NB4 (cell line): Measurements from ENCODE around the gene ZNF587.
"Not testable (repeated sequence)": the region's sequence is repeated elsewhere in the genome, so short reads cannot be mapped to it uniquely, and the experiment has no call there.

Experiments used
- DNase-seq: peaks from one replicate; pipeline ENCODE4 v3.0.0; 2010; ENCODE audit warnings: low read depth
- H3K4me3 ChIP-seq: one replicate; pipeline ENCODE4 v1.5.1; 2011; ENCODE audit warnings: mild to moderate bottlenecking, low read depth, low read length, moderate library complexity
- CTCF ChIP-seq: IDR thresholded peaks from one replicate; pipeline ENCODE4 v1.5.1; 2012; ENCODE audit warnings: low read depth, low read length
- MAX ChIP-seq: IDR thresholded peaks from 2 replicates; pipeline ENCODE4 v1.6.1; 2011; ENCODE audit warnings: low read depth, low read length
- MYC ChIP-seq: IDR thresholded peaks from 2 replicates; pipeline ENCODE4 v1.6.1; 2011; ENCODE audit warnings: low read depth, low read length
- POLR2A ChIP-seq: IDR thresholded peaks from 2 replicates; pipeline ENCODE4 v1.6.1; 2011; ENCODE audit warnings: mild to moderate bottlenecking; ENCODE audit not compliant: insufficient read length; ENCODE audit errors: extremely low read depth

The ZNF587 gene

GRCh38 chr19:57850553-57851017 lies 926 bp downstream of the ZNF587 start:
- DNase-seq: no peak
- TF ChIP-seq POLR2A: no peak
- TF ChIP-seq MAX: no peak
- no peak for TF ChIP-seq MYC
- TF ChIP-seq CTCF: no peak
- peak overlapping the region; percentile 81 for H3K4me3 ChIP-seq

- not testable (repeated sequence) for DNase-seq, H3K4me3 ChIP-seq
These were observed 2.3 kb downstream of the ZNF587 start for GRCh38 chr19:57851812-57852603.

- DNase-seq, H3K4me3 ChIP-seq: not testable (repeated sequence)
These were observed 4.5 kb downstream of the ZNF587 start for GRCh38 chr19:57854117-57854516.

GRCh38 chr19:57862351-57862750 lies 12.7 kb downstream of the ZNF587 start:
- H3K4me3 ChIP-seq, DNase-seq: not testable (repeated sequence)

- H3K4me3 ChIP-seq: no peak overlapping the region
- no peak for DNase-seq
These were observed 18.3 kb downstream of the ZNF587 start for GRCh38 chr19:57867868-57868492.

GRCh38 chr19:57869655-57870054 lies 20.0 kb downstream of the ZNF587 start:
- not testable (repeated sequence) for H3K4me3 ChIP-seq, DNase-seq

More at GRCh38 chr19:57867868-57868492, 18.3 kb downstream of the ZNF587 start:
- TF ChIP-seq MYC (no peak), MAX (no peak), POLR2A (no peak), CTCF (no peak)

- H3K4me3 ChIP-seq: no peak overlapping the region
- DNase-seq: no peak
- TF ChIP-seq MAX: no peak
- no peak for TF ChIP-seq CTCF
- no peak for TF ChIP-seq POLR2A
- no peak for TF ChIP-seq MYC
These were observed 20.6 kb downstream of the ZNF587 start for GRCh38 chr19:57870225-57870624.

GRCh38 chr19:57872450-57872849 lies 22.8 kb downstream of the ZNF587 start:
- DNase-seq: no peak
- TF ChIP-seq CTCF (no peak), MAX (no peak), POLR2A (no peak)
- no peak overlapping the region for H3K4me3 ChIP-seq

- not testable (repeated sequence) for DNase-seq, H3K4me3 ChIP-seq
These were observed 24.5 kb downstream of the ZNF587 start for GRCh38 chr19:57873883-57874799.
